Endodermal cell (in vitro differentiated cells): Measurements from ENCODE around the gene ATP5MC2. TPM values are rescaled to one million over a fixed set of nuclear protein-coding genes. Genes with fewer than 3 reads are reported as not detected.
"Not testable (repeated sequence)": the region's sequence is repeated elsewhere in the genome, so short reads cannot be mapped to it uniquely, and the experiment has no call there.

Experiments used
- DNase-seq: peaks from one replicate; pipeline ENCODE4 v3.0.0-alpha.2; 2017
- H3K27ac ChIP-seq: 2 replicates; pipeline ENCODE4 v1.5.1; 2013; ENCODE audit warnings: mild to moderate bottlenecking, low read depth, low read length, moderate library complexity
- H3K27me3 ChIP-seq: 2 replicates; pipeline ENCODE4 v1.6.1; 2013; ENCODE audit warnings: mild to moderate bottlenecking, low read length, moderate library complexity; ENCODE audit not compliant: insufficient read depth, control insufficient read depth, poor library complexity, severe bottlenecking
- H3K36me3 ChIP-seq: 2 replicates; pipeline ENCODE4 v1.7.0; 2013; ENCODE audit warnings: mild to moderate bottlenecking, low read length, moderate library complexity; ENCODE audit not compliant: control insufficient read depth, insufficient read depth
- H3K4me1 ChIP-seq: one replicate; pipeline ENCODE4 v1.7.0; 2013; ENCODE audit warnings: low read length; ENCODE audit not compliant: control insufficient read depth, insufficient read depth
- H3K4me3 ChIP-seq: 2 replicates; pipeline ENCODE4 v1.5.1; 2013; ENCODE audit warnings: mild to moderate bottlenecking, low read length, moderate library complexity
- H3K9ac ChIP-seq: 2 replicates; pipeline ENCODE4 v1.6.1; 2013; ENCODE audit warnings: mild to moderate bottlenecking, low read length, moderate library complexity; ENCODE audit not compliant: poor library complexity, severe bottlenecking; ENCODE audit errors: extremely low read depth
- H3K9me3 ChIP-seq: 2 replicates; pipeline ENCODE4 v1.6.1; 2013; ENCODE audit warnings: mild to moderate bottlenecking, low read length, moderate library complexity; ENCODE audit not compliant: control insufficient read depth
- H3K27ac Mint-ChIP-seq: 2 replicates; pipeline ENCODE4 v1.8.0; 2020; ENCODE audit warnings: mixed read lengths
- H3K27me3 Mint-ChIP-seq: 2 replicates; pipeline ENCODE4 v1.8.0; 2021; ENCODE audit warnings: mild to moderate bottlenecking, mixed read lengths; ENCODE audit not compliant: insufficient read depth
- H3K36me3 Mint-ChIP-seq: 2 replicates; pipeline ENCODE4 v1.8.0; 2020; ENCODE audit warnings: low read depth, mixed read lengths
- H3K4me1 Mint-ChIP-seq: 2 replicates; pipeline ENCODE4 v1.8.0; 2020; ENCODE audit warnings: mixed read lengths
- H3K4me3 Mint-ChIP-seq: 2 replicates; pipeline ENCODE4 v1.8.0; 2020; ENCODE audit warnings: mild to moderate bottlenecking, moderate library complexity, mixed read lengths
- H3K9me3 Mint-ChIP-seq: 2 replicates; pipeline ENCODE4 v1.8.0; 2020; ENCODE audit warnings: mild to moderate bottlenecking, mixed read lengths
- WGBS, 2 experiments: methylation state at CpG; one replicate each; pipeline versions ENCODE4 v1.1.5 to v1.1.7; 2013; ENCODE audit warnings: missing lambda C conversion rate in 2 of 2, mixed read lengths in 1 of 2; ENCODE audit not compliant: insufficient coverage in 1 of 2, insufficient read length in 1 of 2; 5-methylcytosine and 5-hydroxymethylcytosine counted together
- total RNA-seq, 2 donors: library from RNA; stranded (reverse); fragmentation: NEBNext Ultra II Directional in 1 of 2; extraction: Animal tissue kit (Norgen Biotek cat#: 25700) in 1 of 2; gene quantifications; 2 replicates in 1 of 2; 3 replicates in 1 of 2; pipeline ENCODE4 v1.2.1, GENCODE V29; 2021
- TF ChIP-seq, protein P1 (sequence below): fragments of 200-600 bp; sonication (generic); conservative IDR thresholded peaks from 2 replicates; pipeline ENCODE4 v1.5.0; 2021; ENCODE audit warnings: antibody characterized with exemption, mild to moderate bottlenecking

The ATP5MC2 gene
- total RNA-seq, 2 donors from 2014 or later = 299 to 307 TPM

DNA sequence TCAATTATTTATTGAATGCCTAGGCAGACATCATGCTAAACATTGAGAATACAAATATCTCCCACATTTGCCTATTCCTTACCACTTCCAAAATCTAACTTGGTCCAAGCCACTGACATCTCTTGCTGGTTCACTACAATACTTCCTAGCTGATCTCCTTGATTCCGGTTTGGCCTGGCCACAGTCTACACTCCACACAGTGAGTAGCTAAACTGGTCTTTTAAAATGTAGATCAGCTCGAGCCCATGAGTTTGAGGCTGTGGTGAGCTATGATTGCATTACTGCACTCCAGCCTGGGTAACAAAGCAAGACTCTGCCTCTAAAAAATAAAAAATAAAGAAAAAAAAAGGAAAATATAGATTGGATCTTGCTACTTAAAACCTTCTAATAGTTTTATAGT is 7.6 kb upstream of the ATP5MC2 start:
- Mint-ChIP-seq H3K9me3 (no peaks in the 10 kb centered on the region), H3K27ac (no peak overlapping the region)
- whole genome bisulfite sequencing, 2 experiments = 91 to 100% methylated on average over 1 to 2 of the region's 2 CpGs

DNA sequence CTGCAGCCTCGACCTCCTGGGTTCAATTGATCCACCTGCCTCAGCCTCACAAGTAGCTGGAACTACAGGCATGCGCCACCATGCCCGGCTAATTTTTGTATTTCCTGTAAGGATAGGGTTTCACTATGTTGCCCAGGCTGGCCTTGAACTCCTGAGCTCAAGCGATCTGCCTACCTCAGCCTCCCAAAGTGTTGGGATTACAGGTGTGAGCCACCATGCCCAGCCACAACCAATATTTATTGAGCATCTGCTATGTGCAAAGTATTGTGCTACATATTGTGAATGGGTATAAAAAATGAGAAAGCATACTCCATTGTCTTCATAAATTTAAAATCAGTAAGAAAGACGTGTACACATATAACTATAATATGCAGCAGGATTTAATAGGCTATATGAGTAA is 4.2 kb upstream of the ATP5MC2 start:
- not testable (repeated sequence) for H3K36me3 ChIP-seq, H3K27ac Mint-ChIP-seq, DNase-seq, H3K27me3 ChIP-seq, H3K4me3 Mint-ChIP-seq, H3K27ac ChIP-seq, H3K4me1 ChIP-seq, H3K4me3 ChIP-seq, H3K36me3 Mint-ChIP-seq, H3K9ac ChIP-seq, H3K9me3 Mint-ChIP-seq, H3K9me3 ChIP-seq
- Mint-ChIP-seq H3K27me3 (peaks cover 18% of the 10 kb centered on the region), H3K4me1 (peaks cover 23% of the 10 kb centered on the region)
- WGBS, 2 experiments = 87 to 96% methylated on average over 4 of the region's 5 CpGs

More for the DNA sequence above, 7.6 kb upstream of the ATP5MC2 start:
- TF ChIP-seq, protein P1, sequence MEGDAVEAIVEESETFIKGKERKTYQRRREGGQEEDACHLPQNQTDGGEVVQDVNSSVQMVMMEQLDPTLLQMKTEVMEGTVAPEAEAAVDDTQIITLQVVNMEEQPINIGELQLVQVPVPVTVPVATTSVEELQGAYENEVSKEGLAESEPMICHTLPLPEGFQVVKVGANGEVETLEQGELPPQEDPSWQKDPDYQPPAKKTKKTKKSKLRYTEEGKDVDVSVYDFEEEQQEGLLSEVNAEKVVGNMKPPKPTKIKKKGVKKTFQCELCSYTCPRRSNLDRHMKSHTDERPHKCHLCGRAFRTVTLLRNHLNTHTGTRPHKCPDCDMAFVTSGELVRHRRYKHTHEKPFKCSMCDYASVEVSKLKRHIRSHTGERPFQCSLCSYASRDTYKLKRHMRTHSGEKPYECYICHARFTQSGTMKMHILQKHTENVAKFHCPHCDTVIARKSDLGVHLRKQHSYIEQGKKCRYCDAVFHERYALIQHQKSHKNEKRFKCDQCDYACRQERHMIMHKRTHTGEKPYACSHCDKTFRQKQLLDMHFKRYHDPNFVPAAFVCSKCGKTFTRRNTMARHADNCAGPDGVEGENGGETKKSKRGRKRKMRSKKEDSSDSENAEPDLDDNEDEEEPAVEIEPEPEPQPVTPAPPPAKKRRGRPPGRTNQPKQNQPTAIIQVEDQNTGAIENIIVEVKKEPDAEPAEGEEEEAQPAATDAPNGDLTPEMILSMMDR = no peak
- Histone ChIP-seq H3K4me1 (no peaks in the 10 kb centered on the region), H3K9ac (no peak overlapping the region), H3K27me3 (no peaks in the 10 kb centered on the region), H3K36me3 (no peaks in the 10 kb centered on the region), H3K27ac (no peak overlapping the region), H3K4me3 (no peak overlapping the region), H3K9me3 (no peaks in the 10 kb centered on the region)
- Mint-ChIP-seq H3K4me1 (peaks cover 3% of the 10 kb centered on the region), H3K27me3 (peaks cover 24% of the 10 kb centered on the region), H3K4me3 (no peak overlapping the region), H3K36me3 (no peaks in the 10 kb centered on the region)
- DNase-seq = no peak

DNA sequence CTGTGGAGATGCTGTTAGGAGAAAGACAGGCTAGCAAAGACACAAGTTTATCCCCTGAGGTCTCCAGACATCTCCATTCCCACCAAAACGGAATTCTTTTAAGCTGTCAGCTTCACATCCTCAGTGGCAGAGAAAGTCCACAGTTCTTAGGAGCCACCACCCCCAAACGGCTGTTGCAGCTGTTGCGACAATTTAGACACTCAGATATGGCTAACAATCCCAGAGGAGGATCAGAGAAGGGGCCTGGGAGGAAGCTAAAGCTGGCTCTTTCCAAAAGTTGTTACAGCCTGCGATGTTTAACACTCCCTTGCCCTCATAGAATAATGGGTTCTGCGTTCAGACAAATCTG is 1.9 kb upstream of the ATP5MC2 start:
- no peak for DNase-seq
- Histone ChIP-seq H3K9ac (no peak overlapping the region), H3K9me3 (no peaks in the 10 kb centered on the region), H3K27ac (peak overlapping the region; percentile 89), H3K27me3 (no peaks in the 10 kb centered on the region), H3K4me3 (peak overlapping the region; percentile 91), H3K4me1 (peaks cover 4% of the 10 kb centered on the region), H3K36me3 (peaks cover 7% of the 10 kb centered on the region)
- TF ChIP-seq, protein P1 = no peak
- H3K27ac Mint-ChIP-seq = peak overlapping the region; percentile 93
- WGBS, 2 experiments = 78 to 87% methylated on average over 4 to 5 of the region's 5 CpGs
- peaks cover 26% of the 10 kb centered on the region for H3K4me1 Mint-ChIP-seq
- H3K36me3 Mint-ChIP-seq = peaks cover 16% of the 10 kb centered on the region
- peak overlapping the region; percentile 92 for H3K4me3 Mint-ChIP-seq
- no peaks in the 10 kb centered on the region for H3K9me3 Mint-ChIP-seq
- peaks cover 18% of the 10 kb centered on the region for H3K27me3 Mint-ChIP-seq
